Skin epidermis (tissue), 12 donors: Measurements from ENCODE around the gene ACTRT2.

Experiments
- H3K27ac ChIP-seq, 21 experiments: fragments of 200-600 bp; sonication (generic) in 11 of 21; one replicate each; pipeline ENCODE4 v1.5.0; 2020; ENCODE audit warnings: mild to moderate bottlenecking in 3 of 21, inconsistent platforms in 2 of 21, moderate library complexity in 2 of 21
- H3K4me3 ChIP-seq, 7 experiments: fragments of 200-600 bp; sonication (generic) in 2 of 7; one replicate each; pipeline ENCODE4 v1.5.0; 2020; ENCODE audit warnings: inconsistent platforms in 2 of 7, mild to moderate bottlenecking in 2 of 7, moderate library complexity in 1 of 7

Gene ACTRT2

GRCh38 chr1:3028531-3029282, 7.4 kb downstream of the ACTRT2 start:
- H3K27ac ChIP-seq = no peak overlapping the region

GRCh38 chr1:3029481-3029961, 8.3 kb downstream of the ACTRT2 start:
- H3K27ac ChIP-seq = no peak overlapping the region
- H3K4me3 ChIP-seq = no peak overlapping the region

More at GRCh38 chr1:3028531-3029282, 7.4 kb downstream of the ACTRT2 start:
- H3K4me3 ChIP-seq = no peak overlapping the region

GRCh38 chr1:3029991-3030662, 8.9 kb downstream of the ACTRT2 start:
- Histone ChIP-seq H3K27ac (no peak overlapping the region), H3K4me3 (no peak overlapping the region)

GRCh38 chr1:3030663-3031381, 9.6 kb downstream of the ACTRT2 start:
- Histone ChIP-seq H3K27ac (no peak overlapping the region), H3K4me3 (no peak overlapping the region)

- H3K27ac ChIP-seq = no peak overlapping the region
These were observed 10.3 kb downstream of the ACTRT2 start for GRCh38 chr1:3031401-3032221.

GRCh38 chr1:3032371-3033039, 11.2 kb downstream of the ACTRT2 start:
- no peak overlapping the region for H3K4me3 ChIP-seq
- no peak overlapping the region for H3K27ac ChIP-seq

More at GRCh38 chr1:3031401-3032221, 10.3 kb downstream of the ACTRT2 start:
- H3K4me3 ChIP-seq = no peak overlapping the region

GRCh38 chr1:3033040-3033789, 11.9 kb downstream of the ACTRT2 start:
- H3K27ac ChIP-seq = no peak overlapping the region

GRCh38 chr1:3033790-3034090, 12.5 kb downstream of the ACTRT2 start:
- no peak overlapping the region for H3K27ac ChIP-seq
- H3K4me3 ChIP-seq = no peak overlapping the region

More at GRCh38 chr1:3033040-3033789, 11.9 kb downstream of the ACTRT2 start:
- no peak overlapping the region for H3K4me3 ChIP-seq

GRCh38 chr1:3034162-3034561, 12.9 kb downstream of the ACTRT2 start:
- no peak overlapping the region for H3K4me3 ChIP-seq
- no peak overlapping the region for H3K27ac ChIP-seq

GRCh38 chr1:3034728-3035562, 13.7 kb downstream of the ACTRT2 start:
- no peak overlapping the region for H3K27ac ChIP-seq
- H3K4me3 ChIP-seq = no peak overlapping the region

GRCh38 chr1:3035563-3036446, 14.5 kb downstream of the ACTRT2 start:
- Histone ChIP-seq H3K4me3 (no peak overlapping the region), H3K27ac (no peak overlapping the region)

- no peak overlapping the region for H3K27ac ChIP-seq
- H3K4me3 ChIP-seq = no peak overlapping the region
These were observed 15.4 kb downstream of the ACTRT2 start for GRCh38 chr1:3036447-3037280.

GRCh38 chr1:3037281-3038040, 16.2 kb downstream of the ACTRT2 start:
- Histone ChIP-seq H3K4me3 (no peak overlapping the region), H3K27ac (no peak overlapping the region)

- Histone ChIP-seq H3K27ac (no peak overlapping the region), H3K4me3 (no peak overlapping the region)
These were observed 16.9 kb downstream of the ACTRT2 start for GRCh38 chr1:3038113-3038551.

- Histone ChIP-seq H3K27ac (no peak overlapping the region), H3K4me3 (no peak overlapping the region)
These were observed 17.4 kb downstream of the ACTRT2 start for GRCh38 chr1:3038571-3039181.
